NCI-H748 treated with DMSO at 0.1 percent for 48 hours (cell line): ENCODE measurements around the gene COPG2.
A peak's percentile ranks its signal among the peaks of the same experiment; 100 is the strongest.

Source experiments
- DNase-seq: peaks from one replicate; lab custom pipeline; 2025; lab: John Stamatoyannopoulos, UW

COPG2 gene

DNA sequence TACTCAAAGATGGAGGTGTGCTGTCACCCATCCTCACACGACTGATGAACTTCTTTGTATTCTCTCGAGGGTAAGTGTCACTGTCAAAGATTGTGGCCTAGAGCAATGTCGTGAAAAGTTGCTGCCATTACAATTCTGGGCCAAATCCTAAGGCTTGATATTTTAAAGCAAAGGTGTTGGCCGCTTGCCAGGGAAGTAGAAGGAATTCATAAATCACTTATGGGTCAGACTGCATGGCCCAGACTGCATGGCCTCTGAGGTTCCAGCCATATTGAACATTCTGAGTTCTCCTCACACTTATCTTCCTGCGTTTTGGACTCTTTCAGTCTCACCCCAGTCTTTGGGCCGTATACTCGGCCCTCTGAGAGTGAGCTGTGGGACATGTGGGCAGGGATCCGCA is 168.1 kb downstream of the COPG2 start:
- no peak for DNase-seq

DNA sequence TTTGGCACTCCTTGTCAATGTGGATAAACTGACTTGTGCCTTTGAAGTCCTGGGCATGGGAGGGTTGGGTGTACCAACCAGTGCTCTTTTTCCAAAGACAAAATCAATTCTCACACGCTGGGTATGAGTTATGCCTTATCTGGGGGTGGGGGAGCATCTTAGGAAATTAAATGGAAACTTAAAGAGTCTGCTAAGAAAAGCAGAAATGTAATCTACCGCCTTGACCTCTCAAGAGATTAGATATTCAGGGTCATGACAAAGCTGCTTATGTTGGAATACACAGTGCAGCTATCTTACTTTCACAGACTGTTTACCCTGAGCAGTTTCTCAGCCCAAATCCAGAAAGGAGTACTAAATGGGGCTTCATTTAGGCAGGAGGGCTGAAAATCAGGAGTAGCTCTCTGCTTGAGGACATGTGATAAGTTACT is 174.1 kb downstream of the COPG2 start:
- DNase-seq, result no peak

DNA sequence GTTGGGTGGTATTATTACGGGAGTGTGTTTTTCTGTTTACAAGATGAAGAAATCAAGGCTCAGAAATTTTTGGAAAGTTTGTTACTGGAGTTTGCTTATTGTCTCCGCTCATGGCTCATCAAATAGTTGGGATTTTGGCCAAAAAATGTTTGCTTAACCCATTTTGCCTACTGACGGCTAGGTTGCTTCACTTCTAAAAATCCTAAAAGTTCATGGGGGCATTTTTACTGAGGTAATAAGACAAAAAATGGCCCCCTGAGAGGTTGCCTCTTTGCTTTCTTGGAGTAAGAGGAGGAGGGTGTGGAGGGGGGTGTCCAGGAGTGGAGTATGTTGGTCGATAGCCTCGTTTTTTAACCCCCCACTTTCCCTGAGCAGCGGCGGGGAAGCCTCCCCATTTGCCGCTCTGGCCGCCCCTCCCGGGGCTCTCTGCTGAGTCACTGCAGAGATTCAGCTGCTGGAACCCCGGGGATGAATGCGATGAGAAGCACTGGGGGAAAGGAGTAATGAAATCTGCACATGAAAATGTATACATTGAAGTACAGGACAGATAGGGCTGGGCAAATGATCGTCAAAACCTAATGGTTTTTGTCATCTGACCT is 175.2 kb downstream of the COPG2 start:
- DNase-seq, result no peak

DNA sequence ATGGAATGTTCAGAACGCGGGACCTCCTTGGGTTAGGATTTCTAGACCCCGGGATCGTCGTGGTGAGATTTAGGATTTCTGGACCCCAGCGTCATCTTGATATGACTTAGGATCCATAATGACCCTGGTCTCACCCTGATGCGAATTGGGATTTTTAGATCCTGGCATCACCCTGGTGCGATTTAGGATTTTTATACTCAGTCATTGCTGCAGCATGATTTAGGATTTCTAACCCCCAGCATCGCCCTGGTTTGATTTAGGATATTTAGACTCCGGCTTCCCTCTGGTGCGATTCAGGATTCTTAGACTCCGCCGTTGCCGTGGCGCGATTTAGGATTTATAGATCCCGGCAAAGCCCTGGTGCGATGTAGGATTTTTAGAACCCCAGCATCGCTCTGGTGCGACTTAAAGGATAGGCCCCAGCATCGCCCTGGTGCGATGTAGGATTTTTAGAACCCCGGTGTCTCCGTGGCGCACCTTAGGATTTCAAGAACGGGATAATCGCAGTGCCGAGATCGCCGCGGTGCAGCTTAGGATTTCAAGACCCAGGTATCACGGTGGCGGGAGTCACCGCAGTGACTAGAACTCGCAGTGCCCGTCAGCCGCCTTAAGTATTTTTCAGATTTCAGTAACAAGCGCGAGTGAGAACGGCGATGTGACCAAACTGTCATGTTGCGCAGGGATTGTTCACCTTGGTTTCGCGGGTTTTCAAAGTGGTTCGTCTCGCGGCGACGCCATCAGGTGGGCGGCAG is 175.8 kb downstream of the COPG2 start:
- DNase-seq, result no peak

DNA sequence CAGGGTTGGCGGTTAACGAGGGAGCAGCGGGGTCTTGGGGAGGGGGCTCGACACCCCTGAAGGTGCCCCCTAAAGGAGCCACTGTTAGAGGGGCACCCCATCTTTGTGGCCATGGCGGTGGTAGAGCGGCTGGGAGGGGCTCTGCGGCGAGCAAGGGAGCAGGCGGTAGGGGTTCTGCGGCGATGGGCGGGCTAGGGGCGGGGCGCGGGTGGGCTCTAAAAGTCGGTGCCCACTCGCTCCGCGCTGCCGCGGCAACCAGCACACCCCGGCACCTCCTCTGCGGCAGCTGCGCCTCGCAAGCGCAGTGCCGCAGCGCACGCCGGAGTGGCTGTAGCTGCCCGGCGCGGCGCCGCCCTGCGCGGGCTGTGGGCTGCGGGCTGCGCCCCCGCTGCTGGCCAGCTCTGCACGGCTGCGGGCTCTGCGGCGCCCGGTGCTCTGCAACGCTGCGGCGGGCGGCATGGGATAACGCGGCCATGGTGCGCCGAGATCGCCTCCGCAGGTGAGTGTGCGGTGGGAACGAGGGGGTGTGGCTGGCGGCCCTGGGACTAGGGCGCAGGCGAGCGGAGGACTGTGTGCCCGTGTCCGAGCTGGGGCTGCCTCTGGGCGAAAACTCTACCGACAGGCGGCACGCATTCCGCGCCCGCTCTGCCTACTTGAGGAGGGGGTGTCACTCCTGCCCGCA is 176.6 kb downstream of the COPG2 start, which contains the start of gene MEST:
Gene MEST (plus strand): TSS at position 245 of the 682 bp plus-strand sequence. CDS start 229 bp downstream, at position 474.
- DNase-seq, result no peak

DNA sequence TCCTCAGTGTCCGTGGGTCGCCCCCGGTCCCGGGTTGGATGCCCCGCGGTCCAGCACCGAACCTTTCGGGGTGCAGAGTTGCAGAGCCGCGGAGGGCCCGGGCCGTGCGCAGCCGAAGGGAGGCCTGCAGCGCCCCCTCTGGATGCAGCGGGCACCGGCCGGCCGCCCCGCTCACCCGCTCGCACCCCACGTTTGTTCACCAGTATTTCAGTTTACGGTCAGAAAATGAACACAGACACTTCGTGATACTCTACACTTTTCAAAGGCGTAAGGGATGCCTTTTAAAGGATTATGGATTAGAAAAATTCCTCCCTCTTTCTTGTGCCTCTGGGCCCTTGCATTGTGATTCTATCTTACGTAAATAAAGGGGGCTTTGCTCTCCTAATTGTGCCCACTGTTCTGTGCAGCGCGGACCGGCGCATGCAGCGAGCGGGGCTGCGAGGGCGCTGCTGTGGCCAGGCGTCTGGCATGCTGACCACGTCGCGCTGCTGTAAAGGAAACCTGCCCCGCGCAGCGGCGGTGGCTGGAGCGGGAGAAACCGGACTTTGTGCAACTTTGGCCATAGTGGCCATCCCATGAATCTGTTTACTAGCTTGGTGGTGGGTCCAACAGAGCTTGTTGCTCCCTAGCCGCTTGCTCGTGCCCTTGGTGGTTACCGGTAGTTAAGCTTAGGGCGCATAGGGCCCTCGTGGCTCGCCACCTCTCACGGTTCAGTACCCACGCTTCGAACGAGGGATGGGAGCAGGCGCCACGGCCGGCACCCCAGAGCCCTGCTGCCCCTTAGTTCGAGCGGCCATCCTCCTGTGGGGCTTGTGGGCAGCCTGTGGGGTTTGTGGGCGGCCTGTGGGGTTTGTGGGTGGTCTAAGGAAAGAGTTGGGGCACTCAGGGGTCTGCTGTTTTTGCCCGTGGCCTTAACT is 177.4 kb downstream of the COPG2 start:
- no peak for DNase-seq

DNA sequence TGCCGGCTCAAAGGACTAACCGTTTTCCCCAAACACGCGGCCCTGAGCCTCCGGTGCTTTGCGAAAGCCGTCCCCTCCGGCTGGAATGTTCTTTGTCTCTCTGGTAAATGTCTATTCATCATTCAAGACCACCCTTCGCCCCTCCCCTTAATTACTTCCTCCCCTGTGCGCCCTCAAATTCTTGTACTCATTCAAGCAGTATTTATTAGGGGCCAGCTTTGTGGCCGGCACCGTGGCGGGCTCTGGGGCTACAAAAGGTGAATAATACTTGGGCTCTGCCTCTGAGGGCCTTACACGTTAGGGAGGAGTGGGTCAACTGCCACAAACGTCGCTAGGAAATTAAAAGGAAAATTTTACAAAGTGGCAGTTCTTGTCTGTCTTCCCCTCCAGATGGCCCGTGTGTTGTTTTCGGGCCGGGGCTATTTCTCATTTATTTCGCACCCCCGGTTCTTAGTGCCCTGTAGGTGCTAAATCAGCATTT is 178.2 kb downstream of the COPG2 start:
- no peak for DNase-seq

DNA sequence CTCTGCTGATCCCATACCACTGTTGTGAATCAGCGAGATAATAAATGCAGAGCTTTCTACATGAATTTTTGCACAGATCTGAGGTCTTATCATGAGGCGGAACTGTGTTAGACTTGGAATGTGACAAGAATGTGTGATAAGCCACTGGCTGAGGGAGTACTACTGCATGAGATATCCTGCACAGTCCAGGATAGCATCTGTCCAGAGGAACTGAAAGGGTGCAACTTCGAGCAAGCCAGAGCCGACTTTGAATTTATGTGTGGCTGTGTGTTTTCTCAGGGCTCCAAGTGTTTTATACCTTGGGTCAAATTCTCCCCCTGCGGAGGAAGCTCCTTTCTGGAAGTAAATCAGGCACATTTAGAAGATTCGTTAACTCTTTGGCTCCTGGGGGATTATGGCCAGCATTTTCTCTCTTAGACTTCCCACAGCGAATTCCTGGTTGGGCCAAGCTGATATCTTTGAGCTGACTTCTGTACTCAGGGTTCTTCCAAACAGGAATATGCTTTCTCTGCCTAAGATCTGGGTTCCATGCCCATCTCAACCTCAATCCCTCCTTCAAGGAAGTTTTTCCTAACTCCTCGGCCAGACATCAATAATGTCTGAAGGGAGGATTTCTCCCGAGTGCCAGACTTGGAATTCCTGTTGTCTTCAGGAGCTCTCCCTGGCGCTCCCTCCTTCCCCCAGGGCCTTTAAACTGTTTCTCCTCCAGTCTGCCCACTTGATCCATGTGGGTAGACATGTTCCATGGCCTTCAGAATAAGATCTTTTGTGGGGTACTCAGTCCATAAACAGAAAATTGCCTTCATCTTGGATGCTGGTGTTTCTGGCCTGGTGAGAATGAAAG is 179.2 kb downstream of the COPG2 start:
- DNase-seq, result no peak

DNA sequence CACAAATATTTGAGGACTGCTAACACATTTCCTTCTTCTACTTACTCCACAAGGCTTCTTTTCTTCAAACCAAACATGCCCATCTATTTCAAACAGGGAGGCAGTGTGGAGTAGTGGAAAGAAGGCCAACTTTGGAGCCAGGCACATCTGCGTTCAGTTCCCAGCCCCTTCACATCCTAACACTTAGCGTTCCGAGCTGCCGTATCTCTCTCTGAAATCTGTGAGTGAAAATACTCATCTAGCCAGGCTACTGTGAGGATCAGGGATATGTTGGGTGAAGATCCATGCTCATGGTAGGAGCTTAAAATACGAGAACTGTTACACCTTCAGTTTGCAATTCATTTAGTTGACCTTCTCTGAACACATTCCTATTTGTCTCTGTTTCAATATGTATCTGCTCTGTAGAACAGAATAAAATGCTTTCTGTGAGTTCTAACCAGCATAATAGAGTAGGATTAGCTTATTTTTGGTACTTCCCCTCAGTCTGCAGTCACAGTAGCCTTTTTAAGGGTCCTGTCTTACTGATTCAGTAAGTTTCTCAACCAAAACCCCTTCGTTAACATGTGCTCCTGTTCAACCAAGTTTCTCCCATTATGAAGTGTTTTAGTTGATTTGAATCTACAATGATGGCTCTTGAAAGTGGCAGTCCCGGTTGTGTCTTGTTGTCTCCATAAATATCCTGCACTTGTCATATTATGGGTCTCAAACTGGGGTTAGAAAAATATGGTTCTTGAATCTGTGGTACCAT is 180.0 kb downstream of the COPG2 start:
- DNase-seq, result no peak

DNA sequence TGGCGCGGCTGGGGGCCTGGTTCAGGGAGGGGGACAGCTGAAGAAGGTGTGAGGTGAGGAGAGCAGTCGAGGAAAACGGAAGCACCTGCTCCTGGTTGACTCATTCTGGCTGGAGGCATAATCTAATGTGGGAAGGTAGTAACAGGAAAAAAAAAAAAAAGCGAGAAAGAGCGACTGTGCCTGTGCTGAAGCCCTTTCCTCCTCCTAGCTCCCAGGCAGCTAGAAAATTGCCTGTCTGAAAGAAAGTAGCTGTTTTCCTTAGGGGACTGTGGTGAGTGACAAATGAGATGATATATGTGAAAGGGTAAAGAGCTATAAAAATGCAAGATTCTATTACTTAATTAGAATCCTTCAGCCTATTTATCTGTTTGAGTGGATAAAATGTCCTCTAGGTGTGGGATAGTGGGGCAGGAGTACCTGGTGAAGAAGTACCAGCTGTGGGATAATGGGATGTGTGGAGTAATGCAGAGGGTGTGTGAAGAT is 181.6 kb downstream of the COPG2 start:
- DNase-seq, result no peak

DNA sequence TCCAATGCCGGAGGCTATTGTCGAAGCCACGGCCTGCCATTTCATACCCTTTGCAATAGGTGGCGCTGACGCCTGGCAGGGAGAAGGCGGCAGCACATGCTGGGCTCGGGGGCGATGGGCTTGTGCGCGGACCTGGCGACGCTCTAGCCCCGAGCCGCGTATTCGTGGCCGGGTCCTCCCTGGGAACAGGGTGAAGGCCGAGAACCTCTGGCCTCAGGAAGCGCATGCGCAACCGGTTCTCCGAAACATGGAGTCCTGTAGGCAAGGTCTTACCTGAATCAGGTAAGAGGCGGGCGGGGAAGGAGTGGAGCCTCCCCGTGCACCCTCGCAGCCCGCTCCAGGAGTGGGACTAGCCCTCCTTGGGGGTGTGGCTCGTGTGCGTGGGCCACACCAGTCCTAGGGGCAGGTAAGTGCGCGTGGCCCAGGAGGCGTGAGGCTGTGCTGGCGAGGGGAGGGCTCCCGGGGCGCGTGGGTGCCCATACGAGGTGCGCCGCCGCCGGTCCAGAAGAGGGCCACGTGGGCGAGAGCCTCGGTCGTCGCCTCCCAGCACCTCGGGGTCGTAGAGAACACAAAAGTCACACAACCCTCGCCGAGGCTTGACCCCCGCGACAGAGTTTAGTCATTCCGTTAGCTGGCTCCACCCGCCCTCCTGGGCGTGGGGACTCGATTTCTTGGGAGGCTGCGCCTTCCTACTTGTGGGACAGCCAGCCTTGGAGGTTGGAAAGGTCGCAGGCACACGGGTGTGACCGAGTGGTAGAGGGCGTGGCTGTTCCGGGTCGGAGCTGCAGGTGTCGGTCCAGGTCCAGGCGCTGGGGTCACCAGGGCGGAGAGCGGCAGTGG is 182.2 kb downstream of the COPG2 start:
- DNase-seq, result peak; percentile 31

DNA sequence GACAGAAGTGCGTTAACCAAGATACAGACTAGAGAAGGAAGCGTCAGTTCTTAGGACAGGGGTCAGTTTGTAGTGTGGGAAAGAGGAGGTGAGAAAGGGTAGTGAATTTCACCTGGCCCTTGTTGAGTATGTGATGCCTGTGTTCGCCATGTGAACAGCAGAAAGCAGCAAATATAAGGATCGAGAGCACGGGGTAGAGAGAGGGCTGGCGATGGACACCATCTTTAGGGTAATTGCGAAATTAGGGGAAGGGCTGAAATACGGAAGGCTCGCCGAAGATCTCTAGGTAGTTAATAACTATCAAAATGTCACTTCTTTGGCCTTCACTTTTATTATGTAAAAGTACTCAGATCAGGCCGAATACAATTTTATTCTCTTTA is 182.8 kb downstream of the COPG2 start:
- DNase-seq, result no peak

DNA sequence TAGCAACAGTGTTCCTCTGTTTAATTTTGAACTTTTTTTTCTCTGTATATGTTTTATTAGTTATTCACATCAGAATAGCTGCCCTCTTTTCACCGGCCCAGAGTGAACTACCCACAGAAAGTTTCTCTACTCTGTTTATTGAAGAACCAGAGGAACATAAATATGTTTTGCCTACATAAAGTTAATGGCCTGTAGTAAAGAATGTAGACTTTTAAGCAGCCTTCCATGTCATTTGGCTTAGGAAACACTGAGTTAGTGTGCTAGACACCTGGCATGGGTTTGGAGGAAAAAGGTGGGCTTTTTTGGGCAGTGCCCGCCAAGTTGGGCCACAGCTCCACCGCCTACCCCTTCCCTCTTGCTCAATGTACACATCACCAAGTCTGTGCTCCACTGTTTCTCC is 185.5 kb downstream of the COPG2 start:
- no peak for DNase-seq

DNA sequence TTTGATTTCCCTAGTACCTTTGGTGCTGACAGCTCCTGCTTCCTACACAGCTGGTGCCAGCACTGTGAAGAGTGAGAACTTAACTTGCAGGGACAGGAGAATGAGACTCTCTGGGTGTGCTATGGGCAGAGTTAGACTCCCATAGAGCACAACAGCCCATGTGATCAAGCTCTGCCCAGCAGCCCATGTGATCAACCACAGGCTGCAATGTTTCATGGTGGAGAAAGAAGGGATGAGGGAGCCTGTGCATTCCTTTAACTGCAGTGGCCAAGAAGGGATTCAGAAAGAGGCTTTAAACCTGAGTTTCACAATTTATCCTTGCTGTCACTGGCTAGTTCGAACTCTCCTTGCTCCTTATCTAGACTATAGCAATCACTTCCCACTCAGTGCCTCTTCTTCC is 186.7 kb downstream of the COPG2 start:
- no peak for DNase-seq

DNA sequence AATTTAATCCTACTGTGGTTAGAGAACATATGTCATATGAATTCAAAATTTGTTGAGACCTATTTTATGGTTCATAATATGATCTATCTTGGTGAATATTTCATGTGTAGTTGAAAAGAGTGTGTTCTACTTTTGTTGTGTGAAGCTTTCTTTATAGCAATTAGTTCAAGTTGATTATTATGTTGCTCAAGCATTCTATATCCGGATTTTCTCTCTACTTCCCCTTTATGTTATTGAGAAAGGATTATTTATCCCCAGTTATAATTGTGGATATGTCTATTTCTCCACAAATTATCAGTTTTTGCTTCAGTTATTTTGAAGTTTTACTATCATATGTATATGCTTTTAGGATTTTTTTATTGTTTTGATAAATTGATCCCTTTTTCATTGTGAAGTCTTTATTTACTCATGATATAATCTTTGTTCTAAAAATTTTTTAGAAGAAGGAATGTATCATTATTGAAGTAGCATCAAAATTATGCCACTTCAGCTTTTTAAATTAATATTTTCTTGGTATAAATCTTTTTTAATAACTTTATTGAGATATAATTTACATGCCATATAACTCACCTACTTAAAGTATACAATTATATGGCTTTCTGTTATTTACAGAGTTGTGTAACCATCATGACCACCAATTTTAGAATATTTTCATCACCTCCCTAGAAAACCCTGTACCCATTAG is 188.7 kb downstream of the COPG2 start:
- no peak for DNase-seq

DNA sequence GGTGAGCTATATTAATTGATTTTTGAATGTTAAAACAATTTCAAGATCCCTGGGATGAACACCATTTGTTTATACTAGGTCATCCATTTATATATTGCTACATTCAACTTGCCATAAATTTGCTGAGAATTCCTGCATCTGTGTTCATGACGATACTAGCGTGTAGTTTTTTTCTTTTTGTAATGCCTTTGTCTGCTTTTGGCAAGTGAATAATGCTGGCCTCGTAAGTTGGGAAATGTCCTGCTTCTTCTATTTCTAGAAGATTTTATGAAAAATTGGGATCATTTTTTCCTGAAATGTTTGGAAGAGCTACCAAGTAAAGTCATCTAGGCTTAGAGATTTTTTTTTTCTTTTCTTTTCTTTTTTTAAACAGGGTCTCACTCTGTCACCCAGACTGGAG is 189.6 kb downstream of the COPG2 start:
- DNase-seq, result no peak

DNA sequence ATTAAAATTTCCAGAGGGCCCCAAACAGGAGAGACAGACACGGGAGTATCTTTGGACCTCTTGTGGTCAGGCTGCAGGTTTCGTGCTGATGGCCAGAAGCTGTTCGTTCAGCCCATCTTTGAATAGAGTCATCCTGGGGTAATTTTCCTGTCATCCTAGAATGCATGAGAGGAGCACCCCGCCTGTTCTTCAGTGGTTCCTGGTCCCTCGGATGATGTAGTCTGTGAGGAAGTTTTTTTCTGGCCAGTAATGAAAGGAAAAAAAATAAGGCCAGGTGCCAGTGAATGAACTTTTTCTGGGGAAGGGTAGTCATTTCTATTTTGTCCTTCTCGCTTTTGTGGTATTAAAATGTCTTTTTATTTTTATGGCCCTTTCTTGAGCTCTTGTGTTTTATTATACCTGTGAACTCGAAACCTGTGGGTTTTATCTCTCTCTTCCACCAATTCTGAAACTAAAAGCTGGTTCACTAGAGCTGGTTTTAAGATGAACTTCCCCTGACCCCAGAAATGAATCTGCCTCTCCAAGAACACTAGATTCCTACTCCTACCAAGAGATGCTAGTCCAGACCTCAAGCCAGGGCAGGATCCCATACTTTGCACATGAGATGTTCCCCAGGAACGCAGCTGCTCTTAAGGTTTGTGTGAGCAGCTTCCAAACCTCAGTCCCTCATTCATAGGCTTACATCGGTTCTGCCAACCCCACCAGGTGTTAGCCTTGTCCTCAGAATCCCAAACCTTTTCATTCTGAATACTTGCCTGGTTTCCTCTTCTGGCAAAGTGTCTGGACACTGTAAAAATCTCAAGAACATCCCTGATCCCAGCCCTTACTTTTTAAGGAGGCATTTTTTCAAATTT is 192.0 kb downstream of the COPG2 start:
- DNase-seq, result no peak

DNA sequence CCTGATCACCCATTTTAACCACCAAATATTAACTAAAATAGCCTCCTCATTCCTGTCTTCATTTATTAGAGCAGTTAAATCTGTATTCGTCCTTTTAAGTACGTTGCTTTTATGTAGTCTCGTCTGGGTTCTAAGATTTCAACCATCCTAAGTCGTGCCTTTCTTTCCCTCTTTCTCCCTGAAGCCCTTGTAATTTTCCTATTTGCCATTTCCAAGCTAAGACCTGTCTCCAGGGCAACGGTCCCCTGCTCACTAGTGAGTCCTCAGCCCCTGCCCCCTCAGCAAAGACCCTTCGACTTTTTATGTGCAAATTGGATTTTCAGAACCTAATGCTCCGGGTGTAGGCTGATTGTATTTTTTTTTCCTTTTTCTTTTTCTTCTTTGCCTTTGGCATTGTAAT is 192.8 kb downstream of the COPG2 start:
- no peak for DNase-seq
